ENCODE data around the gene ESRRG. TPM values are rescaled to one million over a fixed set of nuclear protein-coding genes. Genes with fewer than 3 reads are reported as not detected.
"Not testable (repeated sequence)": the region's sequence is repeated elsewhere in the genome, so short reads cannot be mapped to it uniquely, and the experiment has no call there.

ESRRG gene
- total RNA-seq, 1 donor from 2014 or later: not detected

DNA sequence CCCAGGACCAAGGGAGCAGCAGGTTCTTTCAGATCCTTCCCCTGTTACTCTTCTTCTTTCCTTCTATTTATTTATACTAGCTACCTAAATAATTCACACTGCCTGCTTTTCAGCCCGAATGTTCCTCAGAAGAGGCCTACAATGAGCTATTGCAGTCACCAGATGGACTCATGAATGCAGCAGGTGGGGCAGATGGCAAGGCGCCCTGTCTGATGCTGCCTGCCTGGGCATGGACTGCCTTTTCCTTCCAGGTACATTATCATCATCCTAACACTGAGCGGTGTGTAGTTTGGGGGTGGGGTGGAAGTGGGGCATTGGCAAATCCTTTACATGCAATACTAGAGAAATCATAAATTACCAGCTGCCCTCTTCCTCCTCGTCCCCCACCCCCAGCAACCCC is 17.6 kb downstream of the ESRRG start:
- intact Hi-C loops (cut with micrococcal nuclease): no loop called here

DNA sequence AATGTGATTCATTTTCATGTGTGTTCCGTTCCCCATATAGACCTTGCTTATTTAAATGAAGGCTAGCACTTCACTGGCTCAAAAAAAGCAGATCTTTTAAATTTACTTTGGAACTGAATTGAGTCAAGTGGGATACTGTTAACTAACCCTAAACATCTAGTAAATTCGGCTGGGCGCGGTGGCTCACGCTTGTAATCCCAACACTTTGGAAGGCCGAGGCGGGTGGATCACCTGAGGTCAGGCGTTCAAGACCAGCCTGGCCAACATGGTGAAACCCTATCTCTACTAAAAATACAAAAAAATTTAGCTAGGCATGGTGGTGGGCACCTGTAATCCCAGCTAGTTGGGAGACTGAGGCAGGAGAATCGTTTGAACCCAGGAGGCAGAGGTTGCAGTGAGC is 19.2 kb downstream of the ESRRG start:
- intact Hi-C loops (cut with micrococcal nuclease): not testable (repeated sequence)

DNA sequence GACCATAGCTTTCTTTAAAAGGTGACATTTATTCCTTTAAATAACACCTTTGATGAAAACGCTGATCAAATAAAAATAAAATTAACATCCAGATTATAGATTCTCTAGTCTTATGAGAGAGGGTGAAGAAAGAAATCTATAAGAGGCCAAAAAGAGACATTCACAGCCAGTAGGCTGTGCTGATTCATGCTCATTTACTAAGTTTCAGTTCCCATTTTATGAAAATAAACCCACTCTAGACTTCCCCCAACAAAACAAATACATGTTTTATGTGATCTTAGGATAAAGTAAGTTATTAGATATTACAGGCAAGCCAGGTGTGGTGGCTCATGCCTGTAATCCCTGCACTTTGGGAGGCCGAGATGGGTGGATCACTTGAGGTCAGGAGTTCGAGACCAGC is 21.1 kb downstream of the ESRRG start:
- intact Hi-C loops (cut with micrococcal nuclease): no loop called here

DNA sequence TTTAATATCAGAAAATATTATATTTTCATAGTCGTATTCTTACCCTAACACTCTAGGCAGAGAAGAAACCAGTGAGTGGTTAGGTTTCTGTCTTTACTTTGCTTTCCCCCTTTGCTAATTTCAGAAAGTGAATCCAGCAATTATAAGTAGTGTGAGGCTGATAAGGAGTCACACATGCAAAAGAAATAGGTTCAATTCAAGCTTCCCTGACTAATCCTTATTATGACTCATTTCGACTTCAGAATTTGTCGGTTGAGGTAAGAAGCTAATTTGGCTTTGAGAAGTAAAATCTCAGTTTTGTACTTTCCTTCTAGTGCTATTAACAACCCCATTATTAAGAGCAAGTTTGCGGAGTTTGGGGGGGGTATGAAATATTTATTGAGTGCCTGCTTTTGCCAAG is 22.4 kb downstream of the ESRRG start:
- intact Hi-C loops (cut with micrococcal nuclease): no loop called here

DNA sequence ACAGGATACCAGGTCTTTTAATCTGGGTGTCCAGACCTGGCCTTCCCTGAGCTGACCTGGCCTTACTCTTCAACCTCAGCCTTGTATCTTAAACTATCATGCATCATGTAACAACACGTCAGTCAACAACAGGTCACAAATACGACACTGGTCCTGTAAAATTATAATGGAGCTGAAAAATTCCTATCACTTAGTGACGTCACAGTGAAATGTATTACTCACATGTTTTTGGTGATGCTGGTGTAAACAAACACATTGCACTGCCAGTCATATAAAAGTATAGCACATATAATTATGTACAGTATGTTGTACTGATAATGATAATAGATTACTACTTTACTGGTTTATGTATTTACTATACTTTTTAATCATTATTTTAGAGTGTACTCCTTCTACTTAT is 31.5 kb downstream of the ESRRG start:
- intact Hi-C loops (cut with micrococcal nuclease): no loop called here

DNA sequence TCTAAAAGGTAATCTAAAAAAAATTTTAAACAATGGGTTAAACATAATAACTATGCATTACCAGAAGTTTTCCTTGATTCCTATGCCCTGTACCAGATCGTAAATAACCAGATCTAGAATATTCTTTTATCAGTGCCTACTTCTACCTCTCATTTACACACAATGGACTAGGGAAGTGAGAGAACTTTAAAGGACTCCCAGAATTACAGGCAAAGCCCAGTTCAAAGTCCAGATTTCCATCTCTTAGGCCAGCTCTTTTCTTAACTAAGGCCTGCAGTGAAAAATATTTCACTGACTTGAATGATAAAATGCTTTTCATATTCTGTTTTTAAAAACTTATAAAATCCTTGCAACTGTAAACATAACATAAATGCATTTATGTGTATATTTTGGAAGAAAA is 32.6 kb downstream of the ESRRG start:
- intact Hi-C loops (cut with micrococcal nuclease): no loop called here

DNA sequence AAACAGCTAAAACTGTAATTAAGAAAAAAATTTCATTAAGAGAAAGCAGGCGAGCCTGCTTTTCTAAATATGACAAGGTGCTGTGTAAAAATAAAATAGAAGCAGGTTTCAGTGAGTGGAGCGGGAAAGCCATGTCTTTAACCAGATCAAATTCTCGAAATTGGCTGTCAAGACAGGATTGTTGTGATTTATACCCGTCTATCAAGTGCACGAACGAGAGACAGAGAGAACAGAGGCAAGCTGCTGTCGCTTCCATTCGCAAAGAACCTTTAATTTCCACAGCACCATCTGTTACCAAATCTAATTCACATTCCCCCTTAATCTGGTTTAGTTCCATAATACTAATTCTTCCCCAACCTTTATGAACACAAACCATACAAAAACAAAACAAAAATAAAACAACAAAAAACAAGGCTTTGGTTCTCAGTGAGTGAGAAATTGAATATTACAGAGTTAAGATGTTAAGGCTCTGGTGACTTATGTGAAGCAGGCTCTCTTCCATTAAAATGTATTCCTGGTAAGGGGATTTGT is 35.0 kb downstream of the ESRRG start:
- intact Hi-C loops (cut with micrococcal nuclease): no loop called here

DNA sequence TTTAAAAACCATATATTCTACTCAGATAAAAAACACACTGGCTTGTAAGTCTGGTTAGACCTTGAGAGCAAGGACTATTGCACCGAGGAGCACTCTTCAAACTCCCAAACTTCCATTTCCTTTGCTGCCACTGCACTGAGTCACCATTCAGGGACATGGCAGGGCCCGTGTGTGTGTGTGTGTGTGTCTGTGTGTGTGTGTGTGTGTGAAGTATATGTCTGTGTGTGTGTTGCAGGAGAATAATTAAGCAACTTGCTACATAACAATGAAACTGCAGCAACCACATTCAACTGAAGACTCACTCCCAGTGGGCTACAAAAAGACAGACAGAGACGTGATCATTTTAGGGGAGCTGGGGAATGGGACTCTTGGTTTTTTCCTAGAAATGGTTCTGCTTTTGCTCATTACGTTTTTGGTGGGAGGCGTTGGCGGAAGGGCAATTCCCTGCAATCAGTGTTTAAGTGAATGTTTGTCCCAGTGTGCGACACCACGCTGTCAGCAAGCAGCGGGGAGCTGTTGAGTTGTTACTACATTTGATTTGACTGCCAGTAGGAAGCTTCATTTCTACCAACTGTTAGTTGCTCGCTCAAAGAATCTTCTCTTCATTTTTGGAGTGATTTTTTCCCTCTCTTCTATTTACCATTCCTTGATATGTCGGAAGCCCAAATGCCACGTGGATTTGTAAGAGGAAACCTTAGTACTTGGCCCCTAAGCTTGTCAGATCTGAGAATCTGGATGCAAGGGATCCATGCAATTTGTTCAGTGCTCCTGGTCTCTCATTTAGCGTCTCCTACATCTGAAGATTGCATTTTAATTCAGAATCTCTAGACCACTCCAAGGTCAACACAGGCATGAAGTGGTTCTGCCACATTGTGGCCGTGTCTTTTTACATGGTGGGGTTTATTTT is 36.1 kb downstream of the ESRRG start:
- intact Hi-C loops (cut with micrococcal nuclease): no loop called here

DNA sequence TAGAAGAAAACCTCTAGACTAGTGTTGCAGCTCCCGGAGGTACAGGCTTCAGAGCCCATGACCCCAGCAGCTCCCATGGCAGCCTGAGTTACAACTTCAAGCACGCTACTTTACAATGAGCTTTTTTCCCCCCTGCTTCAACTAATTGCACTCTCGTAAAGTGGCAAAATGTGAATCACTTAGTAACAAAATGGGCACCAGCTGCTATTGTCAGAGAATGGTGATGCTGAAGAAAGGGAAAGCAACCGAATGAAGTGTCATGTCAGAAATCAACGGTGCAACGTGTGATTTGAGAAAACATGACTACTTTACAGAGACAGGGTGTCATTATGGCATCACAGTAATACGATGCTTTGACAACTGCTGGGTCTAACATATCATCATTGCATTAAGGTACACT is 40.5 kb downstream of the ESRRG start:
- intact Hi-C loops (cut with micrococcal nuclease): no loop called here

DNA sequence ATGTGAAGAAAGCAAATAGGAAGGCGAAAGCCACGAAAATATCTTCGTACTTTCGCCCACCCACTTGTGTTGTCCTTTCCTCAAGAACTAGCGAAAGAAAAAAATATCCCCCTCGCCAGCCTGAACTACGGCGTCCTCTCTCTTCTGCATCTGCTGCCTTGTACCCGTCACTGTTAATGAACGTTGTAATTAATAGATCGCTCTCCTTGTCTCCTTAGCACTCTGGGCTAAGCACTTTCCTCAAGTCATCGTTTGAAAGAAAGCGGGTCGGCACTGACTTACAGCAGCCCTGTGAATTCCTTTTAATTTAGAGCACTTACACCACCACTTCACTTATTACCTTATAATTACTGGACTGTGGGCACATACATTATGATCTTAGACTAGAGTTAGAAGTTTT is 44.1 kb downstream of the ESRRG start:
- intact Hi-C loops (cut with micrococcal nuclease): no loop called here

DNA sequence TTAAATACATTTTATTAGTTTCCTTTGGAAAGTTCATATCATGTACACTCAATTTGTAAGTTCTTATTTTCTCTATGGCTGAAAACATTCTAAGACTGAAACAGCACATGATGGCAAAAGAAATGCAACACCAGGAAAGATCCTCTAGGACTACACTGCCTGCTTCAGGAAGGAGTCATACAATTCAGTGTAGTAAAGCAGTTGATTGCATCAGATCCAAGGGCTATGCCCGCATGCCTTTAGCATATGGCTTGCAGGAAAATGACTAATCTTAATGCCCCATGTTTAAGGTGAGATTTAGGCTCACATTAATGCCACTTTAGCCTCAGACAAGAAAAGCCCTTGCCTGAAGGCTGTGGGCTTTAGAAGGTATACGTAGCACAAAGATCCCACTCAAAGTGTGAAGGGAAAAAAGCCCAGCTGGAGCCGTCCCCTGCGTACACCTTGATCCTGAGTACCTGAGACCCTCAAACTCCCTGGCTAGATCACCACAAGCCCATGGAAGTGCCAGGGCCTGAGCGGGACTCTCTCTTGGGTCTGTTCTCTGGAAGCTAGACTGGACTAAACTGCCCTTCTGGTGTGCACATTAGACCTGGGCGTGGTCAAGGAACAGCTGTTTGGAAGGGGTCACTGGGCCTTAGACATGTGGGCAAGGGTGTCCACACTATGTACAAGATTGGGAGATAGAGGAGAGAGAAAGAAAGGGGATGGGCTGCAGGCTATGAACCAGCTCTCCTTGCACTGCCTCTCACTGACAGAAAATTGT is 52.9 kb downstream of the ESRRG start:
- intact Hi-C loops (cut with micrococcal nuclease): no loop called here

DNA sequence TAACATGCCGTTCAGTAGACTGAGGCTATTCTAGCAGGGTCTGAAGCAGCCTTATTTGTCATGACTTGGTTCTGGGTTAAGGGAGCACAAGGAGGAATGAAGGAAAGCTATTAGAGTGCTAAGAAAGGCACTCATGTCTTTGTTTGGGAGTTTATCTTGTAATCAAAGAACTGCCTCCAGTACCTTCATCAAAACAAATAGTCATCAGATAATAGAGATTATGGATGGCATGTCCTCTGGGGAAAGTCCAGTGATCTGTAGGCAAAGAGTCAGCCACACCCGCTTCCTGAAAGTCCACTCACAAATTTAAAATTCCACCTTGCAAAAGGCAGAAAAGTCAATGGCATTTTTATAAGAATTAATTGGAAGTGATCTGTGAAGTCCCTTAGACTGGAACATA is 56.8 kb downstream of the ESRRG start:
- intact Hi-C loops (cut with micrococcal nuclease): no loop called here

DNA sequence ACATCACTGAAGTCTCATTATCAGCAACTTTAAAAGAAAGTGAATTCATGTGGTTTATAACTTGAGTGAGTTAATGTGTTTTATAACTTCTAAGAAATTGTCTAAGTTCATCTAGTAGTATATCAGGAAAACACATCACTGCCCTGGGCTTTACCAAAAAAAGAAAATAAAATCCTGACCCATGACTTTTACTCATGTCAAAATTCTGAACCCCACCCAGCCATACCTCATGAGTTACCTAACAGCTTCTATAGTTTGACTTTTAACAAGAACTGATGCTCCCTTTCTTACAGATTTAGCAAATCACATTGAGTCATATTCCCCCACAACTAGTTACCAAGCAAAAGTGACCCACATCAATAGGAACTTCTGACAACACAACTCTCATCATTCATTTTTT is 57.4 kb downstream of the ESRRG start:
- intact Hi-C loops (cut with micrococcal nuclease): no loop called here

DNA sequence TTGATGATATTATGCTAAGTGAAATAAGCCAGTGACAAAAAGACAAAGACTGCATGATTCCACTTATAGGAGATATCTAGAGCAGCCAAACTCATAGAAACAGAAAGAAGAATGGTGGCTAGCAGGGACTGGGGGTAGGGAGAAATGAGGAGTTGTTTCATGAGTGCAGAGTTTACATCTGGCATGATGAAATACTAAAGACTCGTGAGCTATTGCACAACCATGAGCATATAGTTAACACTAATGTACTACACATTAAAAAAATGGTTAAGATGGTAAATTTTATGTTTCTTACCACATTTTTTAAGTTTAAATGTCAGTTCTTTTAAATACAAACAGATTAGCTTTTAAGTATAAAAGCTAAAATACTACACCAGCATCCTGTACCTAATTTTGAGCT is 57.8 kb downstream of the ESRRG start:
- intact Hi-C loops (cut with micrococcal nuclease): no loop called here

DNA sequence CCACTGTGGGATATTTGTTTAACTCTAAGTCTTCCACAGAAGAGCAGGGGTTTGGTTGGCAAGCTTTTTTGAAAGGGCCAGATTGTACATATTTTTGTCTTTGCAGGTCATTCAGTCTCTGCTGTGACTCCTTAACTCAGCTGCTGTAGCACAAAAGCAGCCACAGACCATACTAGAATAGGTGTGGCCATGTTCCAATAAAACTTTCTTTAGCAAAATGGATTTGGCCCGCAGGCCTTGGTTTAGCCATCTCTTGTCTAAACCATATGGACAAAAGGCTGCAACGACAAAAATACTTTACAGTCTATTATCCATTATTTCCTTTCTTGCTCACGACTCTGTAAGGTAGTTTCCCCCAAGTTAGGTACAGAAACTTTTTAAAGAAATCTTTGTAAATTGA is 60.5 kb downstream of the ESRRG start:
- intact Hi-C loops (cut with micrococcal nuclease): no loop called here

DNA sequence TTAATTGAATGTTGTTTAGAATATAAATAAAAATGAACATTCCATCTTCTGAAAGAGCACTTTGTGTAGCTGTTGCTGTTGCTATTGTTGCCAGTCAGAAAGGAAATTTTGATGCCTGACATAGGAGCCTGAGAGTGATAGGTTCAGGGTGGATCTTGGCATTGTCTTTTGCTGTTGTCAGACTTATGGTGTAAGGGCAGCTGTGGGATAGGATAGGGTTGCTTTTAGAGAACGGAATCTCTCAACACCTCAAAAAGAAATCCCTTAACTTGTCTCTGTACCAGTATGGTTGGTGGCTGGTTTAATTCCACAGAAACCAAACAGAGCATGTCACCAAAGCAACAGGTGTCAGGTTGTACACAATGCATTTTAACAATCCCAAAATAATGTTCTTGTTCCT is 62.7 kb downstream of the ESRRG start:
- intact Hi-C loops (cut with micrococcal nuclease): no loop called here

DNA sequence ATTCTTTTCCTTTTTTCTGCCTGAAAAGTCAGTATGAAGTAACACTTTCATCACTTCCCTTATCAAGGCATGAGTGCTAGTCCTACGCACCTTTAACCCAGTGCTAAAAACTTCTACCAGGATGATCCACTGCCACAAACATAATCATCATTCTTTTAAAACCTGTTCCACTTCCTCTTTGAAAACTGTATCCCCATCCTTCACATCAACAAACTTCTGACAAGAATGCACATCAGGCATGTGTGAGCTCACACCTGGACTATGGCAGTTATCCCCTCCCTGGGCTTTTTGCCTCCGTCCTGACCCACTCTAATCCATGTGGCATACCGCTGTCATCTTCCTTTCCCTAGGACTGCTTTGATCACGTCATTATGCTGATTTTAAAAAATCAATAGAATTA is 70.2 kb downstream of the ESRRG start:
- intact Hi-C loops (cut with micrococcal nuclease): no loop called here

DNA sequence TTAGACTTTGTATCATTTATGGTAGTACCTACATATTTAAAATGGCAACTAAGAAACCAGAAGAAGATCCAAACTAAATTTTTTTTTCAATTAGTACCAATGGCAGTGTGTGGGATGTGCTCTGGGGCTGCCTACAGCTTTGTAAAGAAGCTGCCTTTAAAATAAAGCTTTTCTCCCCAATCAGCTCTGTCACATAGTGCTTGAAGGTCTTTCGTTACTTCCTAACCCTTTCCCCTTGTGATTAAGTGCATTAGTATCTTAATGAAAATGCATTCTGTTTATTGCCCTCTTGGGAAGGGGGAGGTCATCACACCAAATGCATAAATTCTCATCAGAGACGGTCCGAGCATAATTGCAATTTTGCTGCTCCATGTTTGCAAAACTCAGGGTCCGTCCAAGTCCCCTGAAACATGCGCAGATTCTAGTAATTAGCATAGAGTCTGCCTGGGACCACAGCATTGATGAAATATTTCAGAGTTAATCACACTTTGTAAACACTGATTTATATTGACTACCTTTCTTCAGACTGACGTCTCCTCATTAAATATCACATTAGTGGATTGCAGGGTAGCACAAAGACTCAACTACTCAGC is 71.3 kb downstream of the ESRRG start:
- intact Hi-C loops (cut with micrococcal nuclease): no loop called here

DNA sequence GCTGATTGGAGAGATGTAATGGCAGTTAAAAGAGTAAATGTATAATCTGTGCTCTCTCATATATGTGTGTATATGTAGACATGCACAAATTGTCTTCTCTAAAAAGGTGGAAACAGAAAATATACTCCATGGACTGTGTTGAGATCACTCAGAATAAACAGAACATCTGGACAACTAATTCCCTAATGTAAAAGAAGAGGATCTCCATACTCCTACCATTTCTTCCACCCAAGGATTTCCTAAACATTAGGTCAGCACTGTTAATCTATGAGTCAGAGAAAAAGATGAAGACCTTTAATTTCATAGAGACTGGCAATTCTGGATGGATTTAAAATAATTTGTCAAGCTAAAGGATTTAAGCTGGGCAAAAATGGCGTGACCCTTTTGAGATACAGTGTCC is 80.1 kb downstream of the ESRRG start:
- intact Hi-C loops (cut with micrococcal nuclease): no loop called here

DNA sequence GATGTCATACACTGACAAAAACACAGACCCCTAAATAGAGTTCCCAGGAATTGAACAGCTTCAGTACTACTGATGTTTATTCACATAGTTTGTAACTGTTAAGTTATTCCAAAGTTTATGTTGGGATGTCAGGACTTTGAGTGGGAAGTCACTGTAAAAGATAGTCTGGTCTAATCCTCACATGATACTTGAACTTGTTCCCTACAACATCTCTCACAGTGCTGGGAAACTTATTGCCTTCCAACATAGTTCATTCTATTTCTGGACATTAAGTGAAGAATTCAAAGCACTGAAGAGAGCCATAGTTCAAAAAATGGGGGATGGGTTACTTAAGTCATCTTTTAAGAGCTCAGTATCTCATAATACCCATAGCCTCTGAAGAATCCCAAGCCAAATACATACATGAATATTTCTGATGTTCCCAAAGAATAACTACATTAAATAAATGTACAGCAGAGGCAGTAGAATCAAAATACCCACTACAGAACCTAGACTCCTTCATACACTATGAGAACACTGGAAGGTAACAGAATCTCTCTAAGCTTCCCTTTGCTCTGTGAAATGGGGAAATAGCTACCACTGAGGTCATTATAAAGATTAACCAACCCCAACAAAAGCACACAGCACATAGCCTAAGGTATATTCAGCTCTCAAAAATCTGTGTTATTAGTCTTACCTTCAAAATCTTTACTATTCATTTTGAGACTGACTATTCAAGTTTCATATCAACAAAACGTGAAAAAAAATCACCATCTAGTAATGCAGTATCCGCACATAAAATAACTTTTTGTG is 81.4 kb downstream of the ESRRG start:
- intact Hi-C loops (cut with micrococcal nuclease): no loop called here

DNA sequence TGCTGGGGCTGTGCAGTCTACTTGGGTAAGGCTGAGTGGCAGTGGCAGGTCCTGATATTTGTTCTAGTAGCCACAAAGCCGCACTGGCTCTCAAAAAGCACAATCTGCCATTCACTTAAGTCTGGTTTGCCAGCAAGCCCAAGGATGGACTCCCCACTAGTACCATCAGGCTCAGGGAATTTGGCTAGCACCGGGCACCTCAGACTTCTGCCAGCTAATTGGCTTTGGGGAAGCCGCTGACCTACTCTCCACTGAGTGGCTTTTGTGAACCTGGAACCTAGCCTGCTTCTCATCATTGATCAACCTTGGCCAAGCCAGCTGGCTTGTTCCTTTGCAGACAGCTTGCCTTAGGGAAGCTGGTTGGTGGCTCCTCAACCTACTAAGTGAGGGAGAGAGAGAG is 83.1 kb downstream of the ESRRG start:
- intact Hi-C loops (cut with micrococcal nuclease): no loop called here
